ENCODE measurements around the gene DYNC2LI1. TPM values are rescaled to one million over a fixed set of nuclear protein-coding genes. Genes with fewer than 3 reads are reported as not detected.

Gene DYNC2LI1
- total RNA-seq, 1 donor from 2014 or later: 20.0 TPM

DNA sequence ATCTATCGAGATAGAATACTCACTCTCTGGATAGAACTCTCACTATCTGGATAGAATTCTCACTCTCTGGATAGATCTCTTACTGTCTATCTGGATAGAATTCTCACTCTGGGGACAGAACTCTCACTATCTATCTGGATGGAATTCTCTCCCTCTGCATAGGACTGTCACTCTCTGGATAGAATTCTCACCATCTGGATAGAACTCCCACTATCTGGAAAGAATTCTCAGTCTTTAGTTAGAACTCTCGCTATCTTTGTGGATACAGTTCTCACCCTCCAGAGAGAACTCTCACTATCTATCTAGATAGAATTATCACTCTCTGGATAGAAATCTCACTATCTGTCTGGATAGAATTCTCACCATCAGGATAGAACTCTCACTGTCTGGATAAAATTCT lies 81.5 kb downstream of the DYNC2LI1 start:
- TF ChIP-seq, protein P1, sequence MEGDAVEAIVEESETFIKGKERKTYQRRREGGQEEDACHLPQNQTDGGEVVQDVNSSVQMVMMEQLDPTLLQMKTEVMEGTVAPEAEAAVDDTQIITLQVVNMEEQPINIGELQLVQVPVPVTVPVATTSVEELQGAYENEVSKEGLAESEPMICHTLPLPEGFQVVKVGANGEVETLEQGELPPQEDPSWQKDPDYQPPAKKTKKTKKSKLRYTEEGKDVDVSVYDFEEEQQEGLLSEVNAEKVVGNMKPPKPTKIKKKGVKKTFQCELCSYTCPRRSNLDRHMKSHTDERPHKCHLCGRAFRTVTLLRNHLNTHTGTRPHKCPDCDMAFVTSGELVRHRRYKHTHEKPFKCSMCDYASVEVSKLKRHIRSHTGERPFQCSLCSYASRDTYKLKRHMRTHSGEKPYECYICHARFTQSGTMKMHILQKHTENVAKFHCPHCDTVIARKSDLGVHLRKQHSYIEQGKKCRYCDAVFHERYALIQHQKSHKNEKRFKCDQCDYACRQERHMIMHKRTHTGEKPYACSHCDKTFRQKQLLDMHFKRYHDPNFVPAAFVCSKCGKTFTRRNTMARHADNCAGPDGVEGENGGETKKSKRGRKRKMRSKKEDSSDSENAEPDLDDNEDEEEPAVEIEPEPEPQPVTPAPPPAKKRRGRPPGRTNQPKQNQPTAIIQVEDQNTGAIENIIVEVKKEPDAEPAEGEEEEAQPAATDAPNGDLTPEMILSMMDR (conservative IDR thresholded peaks at IDR 0.05): no peak
- no peaks in the 10 kb centered on the region for H3K36me3 Mint-ChIP-seq (ENCODE audit: low read depth)
- H3K27ac Mint-ChIP-seq (ENCODE audit: unreplicated experiment): no peak overlapping the region
- no peak overlapping the region for H3K4me3 Mint-ChIP-seq
- no peak for DNase-seq (ENCODE audit: low read depth, low spot score)
- H3K4me1 Mint-ChIP-seq: no peaks in the 10 kb centered on the region
- H3K9me3 Mint-ChIP-seq: no peaks in the 10 kb centered on the region
- peaks cover 51% of the 10 kb centered on the region for H3K27me3 Mint-ChIP-seq (ENCODE audit: low read depth)

Other genes starting within 250 kb of the DYNC2LI1 start
- gene THADA, start 178.0 kb upstream of the DYNC2LI1 start, total RNA-seq: 33.7 and 33.8 TPM in 2 replicates
- 1.9 and 2.1 TPM in 2 replicates for gene PLEKHH2, start 136.8 kb upstream of the DYNC2LI1 start, total RNA-seq
- gene C1GALT1C1L, start 97.6 kb upstream of the DYNC2LI1 start, total RNA-seq: not detected in 2 replicates
- not detected in 2 replicates for gene ABCG5, start 64.8 kb downstream of the DYNC2LI1 start, total RNA-seq
- not detected in 2 replicates for gene ABCG8, start 64.9 kb downstream of the DYNC2LI1 start, total RNA-seq
- 131 and 138 TPM in 2 replicates for gene LRPPRC, start 221.9 kb downstream of the DYNC2LI1 start, total RNA-seq

Measured in neural crest cell (in vitro differentiated cells).